Activated naive CD4-positive, alpha-beta T cell treated with anti-CD3 and anti-CD28 coated beads, Interleukin-2, amount 50 U/mL, for 72 hours (primary cell): ENCODE data around the gene EMC7. TPM values are rescaled to one million over a fixed set of nuclear protein-coding genes. Genes with fewer than 3 reads are reported as not detected.
"Not testable (repeated sequence)": the region's sequence is repeated elsewhere in the genome, so short reads cannot be mapped to it uniquely, and the experiment has no call there.

Experiments
- ATAC-seq, 2 donors: fragments of 150-1000 bp; cut with Tn5 transposase; 2 replicates each; pipeline ENCODE4 v1.10.0; 2021; ENCODE audit warnings: mild to moderate bottlenecking in 2 of 2, moderate library complexity in 2 of 2
- DNase-seq, 2 donors: peaks; one replicate each; pipeline ENCODE4 v3.0.0; 2021 to 2022; ENCODE audit warnings: low spot score in 2 of 2
- H3K27ac Mint-ChIP-seq, 2 donors: one replicate each; pipeline ENCODE4 v1.8.0; 2022; ENCODE audit warnings: mild to moderate bottlenecking in 2 of 2, mixed read lengths in 2 of 2
- H3K36me3 Mint-ChIP-seq, 2 donors: one replicate each; pipeline ENCODE4 v1.8.0; 2022; ENCODE audit warnings: mixed read lengths in 2 of 2
- H3K9me3 Mint-ChIP-seq, 2 donors: one replicate each; pipeline ENCODE4 v1.8.0; 2022; ENCODE audit warnings: mixed read lengths in 2 of 2
- total RNA-seq, 2 donors: library from RNA; stranded (reverse); gene quantifications; one replicate each; pipeline ENCODE4 v1.2.3, GENCODE V29; 2022

The EMC7 gene
- 10 to 100 TPM; 39.5 to 60.1 TPM for total RNA-seq

DNA sequence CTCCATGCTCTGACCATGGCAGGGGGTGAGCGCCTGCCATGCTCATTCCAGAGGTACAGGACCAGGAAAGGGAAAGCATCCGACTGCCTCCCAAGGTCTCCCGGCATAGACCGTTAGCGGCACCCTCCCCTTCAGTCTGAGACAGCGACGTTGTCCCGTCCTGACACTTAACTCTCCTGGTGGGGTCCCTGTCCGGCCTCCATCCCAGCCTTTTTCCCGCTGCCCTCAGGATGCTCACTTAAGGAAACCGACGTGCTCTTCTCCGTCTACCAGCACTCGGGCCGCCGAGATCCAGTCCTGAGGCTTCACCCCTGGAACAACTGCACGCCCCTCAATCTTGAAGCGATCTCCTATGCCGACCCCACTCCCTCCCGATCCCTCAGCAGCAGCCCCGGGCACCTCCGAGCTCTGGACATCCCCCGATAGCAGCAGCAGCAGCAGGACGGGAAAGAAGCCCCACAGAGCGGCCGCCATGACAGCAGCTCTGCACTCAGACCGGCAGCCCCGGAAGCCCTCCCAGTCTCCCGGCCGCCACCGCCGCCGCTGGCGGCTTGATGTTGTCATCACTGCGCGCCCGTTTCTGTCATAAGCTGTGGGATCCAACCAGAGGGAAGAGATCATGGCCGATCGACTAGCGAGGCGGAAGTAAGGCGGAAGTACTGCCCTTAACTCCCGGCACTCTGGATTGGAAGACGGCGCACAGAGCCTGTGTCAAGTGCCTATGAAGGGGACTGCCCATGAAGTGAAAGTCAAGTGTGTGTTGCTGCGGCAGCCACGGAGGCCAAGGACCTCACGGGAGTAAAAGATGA lies at the start of gene EMC7, which contains the start of gene PGBD4:
TSS of gene EMC7 (minus strand) at position 497 of the 809 bp plus-strand sequence. CDS start at position 474, 23 bp downstream.
TSS of gene PGBD4 (plus strand) at position 718 of the 809 bp plus-strand sequence. CDS start 449 bp downstream, outside the sequence.
- H3K27ac Mint-ChIP-seq, result peak within 1 kb of the TSS; percentile 96 to 100

DNA sequence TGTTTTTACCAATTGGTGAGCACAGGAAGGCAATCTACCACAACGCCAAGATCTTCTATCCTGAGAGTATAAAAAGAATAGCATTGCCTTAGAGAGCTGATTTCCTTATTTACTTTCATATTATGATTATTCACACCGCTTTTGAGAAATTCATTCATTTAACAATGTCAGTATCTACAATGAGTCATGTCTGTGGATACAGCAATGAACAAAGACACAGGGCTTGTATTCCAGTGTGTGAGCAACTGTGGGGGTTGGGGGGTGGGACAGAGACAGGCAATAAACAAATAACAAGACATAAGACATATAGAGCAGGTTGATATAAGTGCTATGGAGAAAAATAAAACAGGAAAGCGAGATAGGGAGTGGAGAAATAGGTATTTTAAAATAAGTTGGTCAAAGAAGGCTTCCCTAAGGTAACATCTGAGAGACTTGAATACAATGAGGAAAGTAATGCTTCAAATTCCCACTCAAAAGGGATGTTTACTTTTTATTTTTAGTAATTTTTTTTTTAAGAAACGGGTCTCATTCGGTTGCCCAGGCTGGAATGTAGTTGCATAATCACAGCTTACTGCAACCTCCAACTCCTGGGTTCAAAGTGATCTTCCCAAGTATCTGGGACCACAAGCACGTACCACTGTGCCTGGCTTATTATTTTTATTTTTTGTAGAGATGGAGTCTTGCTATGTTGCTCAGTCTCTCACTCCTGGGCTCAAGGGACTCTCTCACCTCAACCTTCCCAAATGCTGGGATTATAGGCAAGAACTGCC lies 45.9 kb upstream of the EMC7 start:
- Mint-ChIP-seq H3K27ac (peak overlapping the region in 1 of 2 donors; percentile 41), H3K36me3 (peaks cover 0 to 6% of the 10 kb centered on the region in 2 donors)

More for the DNA sequence above, at the start of gene EMC7, which contains the start of gene PGBD4:
- ATAC-seq (peak; percentile 99 to 100), DNase-seq (peak; percentile 98 to 99)
- peaks cover 27 to 44% of the 10 kb centered on the region in 2 donors for H3K36me3 Mint-ChIP-seq
- peaks cover 8 to 13% of the 10 kb centered on the region in 2 donors for H3K9me3 Mint-ChIP-seq

DNA sequence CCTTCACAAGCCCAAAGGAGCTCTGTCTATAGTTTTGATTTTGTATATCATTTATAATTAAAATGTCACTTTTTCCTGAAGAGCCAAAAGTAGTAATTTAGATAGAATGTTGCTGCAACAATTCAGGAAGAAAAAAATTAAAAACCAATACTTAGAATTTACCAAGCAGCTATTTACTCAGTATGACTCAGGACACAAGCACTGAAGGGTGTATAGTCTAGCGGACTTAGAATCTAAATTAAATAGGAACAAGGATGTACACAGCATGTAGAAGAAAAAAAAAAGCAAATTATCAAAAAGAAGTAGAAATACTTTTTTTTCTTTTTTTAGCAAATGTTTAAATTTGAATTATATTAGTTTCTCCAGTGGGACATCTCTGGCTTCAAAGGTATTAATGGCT lies 31.8 kb upstream of the EMC7 start:
- Mint-ChIP-seq H3K9me3 (peaks cover 0 to 3% of the 10 kb centered on the region in 2 donors), H3K27ac (no peak overlapping the region)
- no peak for ATAC-seq

More for the DNA sequence above, 45.9 kb upstream of the EMC7 start:
- DNase-seq, result no peak
- H3K9me3 Mint-ChIP-seq, result no peaks in the 10 kb centered on the region
- ATAC-seq, result peak in 1 of 2 donors; percentile 51

DNA sequence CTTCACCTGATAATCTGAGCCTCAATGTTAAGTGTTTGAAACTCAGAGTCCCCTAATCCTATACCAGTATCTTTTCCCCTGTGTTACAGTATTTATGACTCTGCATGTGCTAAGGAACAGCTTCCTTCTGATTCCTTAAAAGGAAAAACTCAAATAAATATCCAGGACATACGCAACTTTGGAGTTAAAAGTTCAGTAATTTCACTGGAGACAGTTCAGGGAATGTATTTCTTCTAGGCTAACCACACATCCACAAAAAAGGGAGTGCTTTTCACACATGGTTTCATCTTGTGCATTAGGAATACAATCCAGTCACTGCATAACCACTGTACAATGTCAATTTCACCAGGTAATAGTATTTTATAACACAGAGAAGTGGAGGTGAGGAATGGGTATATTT lies 31.2 kb upstream of the EMC7 start:
- H3K9me3 Mint-ChIP-seq, result peaks cover 0 to 3% of the 10 kb centered on the region in 2 donors
- H3K36me3 Mint-ChIP-seq, result no peaks in the 10 kb centered on the region
- H3K27ac Mint-ChIP-seq, result no peak overlapping the region
- DNase-seq (no peak), ATAC-seq (no peak)

More for the DNA sequence above, 31.8 kb upstream of the EMC7 start:
- no peak for DNase-seq
- no peaks in the 10 kb centered on the region for H3K36me3 Mint-ChIP-seq

- H3K27ac Mint-ChIP-seq, result no peak overlapping the region
- H3K9me3 Mint-ChIP-seq, result peaks cover 0 to 3% of the 10 kb centered on the region in 2 donors
- H3K36me3 Mint-ChIP-seq, result no peaks in the 10 kb centered on the region
- DNase-seq (no peak), ATAC-seq (no peak)
Measured at GRCh38 chr15:34128898-34129297, 27.2 kb upstream of the EMC7 start.

DNA sequence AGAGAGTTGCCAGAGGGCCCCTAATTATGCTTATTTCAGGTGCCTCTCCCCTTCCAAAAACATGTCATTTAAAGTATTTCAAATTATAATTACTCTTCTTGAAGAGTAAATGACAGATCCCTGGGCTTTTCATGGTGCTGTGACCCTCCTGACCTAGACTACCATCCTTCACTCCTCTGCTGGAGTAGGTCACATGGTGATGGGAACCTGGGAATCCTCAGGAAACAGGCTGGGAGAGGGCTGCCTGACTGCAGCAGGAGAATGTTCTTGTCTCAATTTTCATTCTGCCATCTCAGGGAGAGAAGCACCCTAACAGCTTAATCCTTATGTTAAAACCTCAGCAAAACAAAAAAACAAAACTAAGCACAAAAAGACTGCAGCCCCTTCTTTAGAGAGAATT lies 24.9 kb upstream of the EMC7 start:
- no peaks in the 10 kb centered on the region for H3K36me3 Mint-ChIP-seq
- no peak for ATAC-seq
- H3K27ac Mint-ChIP-seq, result no peak overlapping the region

GRCh38 chr15:34125945-34126344 lies 24.3 kb upstream of the EMC7 start:
- DNase-seq (no peak), ATAC-seq (no peak)
- H3K9me3 Mint-ChIP-seq, result peaks cover 0 to 3% of the 10 kb centered on the region in 2 donors
- no peak overlapping the region for H3K27ac Mint-ChIP-seq
- no peaks in the 10 kb centered on the region for H3K36me3 Mint-ChIP-seq

More for the DNA sequence above, 24.9 kb upstream of the EMC7 start:
- peaks cover 0 to 3% of the 10 kb centered on the region in 2 donors for H3K9me3 Mint-ChIP-seq
- DNase-seq, result no peak

DNA sequence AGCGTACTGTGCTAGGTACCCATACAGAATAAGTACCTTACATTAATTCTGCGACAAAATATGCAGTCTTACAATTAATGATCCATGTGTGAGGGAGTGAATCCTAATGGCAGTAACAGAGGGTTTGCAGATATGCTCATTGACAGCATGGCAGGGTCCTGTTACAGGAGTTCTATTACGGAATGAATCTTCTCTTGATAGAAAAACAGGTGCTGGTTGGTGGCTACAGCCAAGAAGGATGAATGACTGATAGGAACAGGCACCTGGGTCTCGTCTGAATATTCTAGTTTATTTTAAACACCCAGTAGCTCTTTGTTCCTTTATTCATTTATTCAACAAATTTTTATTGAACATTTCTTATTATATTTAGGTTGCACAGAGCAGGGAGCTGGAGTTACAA lies 23.0 kb upstream of the EMC7 start:
- Mint-ChIP-seq H3K36me3 (no peaks in the 10 kb centered on the region), H3K9me3 (peaks cover 0 to 3% of the 10 kb centered on the region in 2 donors), H3K27ac (no peak overlapping the region)
- ATAC-seq, result no peak
- DNase-seq, result no peak

DNA sequence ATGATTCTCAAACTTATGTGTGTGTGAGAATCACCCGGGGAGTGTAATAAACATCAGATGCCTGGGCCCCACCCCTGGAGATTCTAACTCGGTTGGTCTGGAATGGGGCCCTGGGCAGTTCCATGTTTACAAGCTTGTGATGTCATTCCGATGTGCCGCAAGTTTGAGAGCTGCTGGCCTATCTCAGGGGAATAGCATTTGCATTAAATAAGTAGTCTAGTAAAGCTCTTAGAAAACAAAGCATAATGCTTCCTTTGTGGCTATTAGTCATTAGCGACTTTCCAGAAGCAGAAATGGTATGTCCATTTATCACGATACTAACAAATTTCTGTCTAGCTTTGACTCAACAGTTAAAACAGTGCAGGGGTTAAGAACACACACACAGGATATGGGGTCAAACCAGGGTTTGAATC lies 21.1 kb upstream of the EMC7 start:
- Mint-ChIP-seq H3K9me3 (no peaks in the 10 kb centered on the region), H3K27ac (no peak overlapping the region), H3K36me3 (no peaks in the 10 kb centered on the region)
- DNase-seq (no peak), ATAC-seq (no peak)

DNA sequence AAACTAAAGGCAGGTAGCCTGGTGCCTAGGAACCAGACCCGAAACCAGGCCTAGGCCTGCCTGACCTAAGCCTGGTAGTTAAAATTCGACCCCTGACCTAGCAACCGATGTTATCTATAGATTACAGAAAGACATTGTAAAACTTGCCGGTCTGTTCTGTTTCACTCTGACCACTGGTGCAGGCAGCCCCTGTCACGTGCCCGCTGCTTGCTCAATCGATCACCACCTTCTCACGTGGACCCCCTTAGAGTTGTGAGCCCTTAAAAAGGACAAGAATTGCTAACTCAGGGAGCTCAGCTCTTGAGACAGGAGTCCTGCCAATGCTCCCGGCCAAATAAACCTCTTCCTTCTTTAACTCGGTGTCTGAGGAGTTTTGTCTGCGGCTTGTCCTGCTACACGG lies 20.1 kb upstream of the EMC7 start:
- H3K36me3 Mint-ChIP-seq, H3K27ac Mint-ChIP-seq, DNase-seq, ATAC-seq, H3K9me3 Mint-ChIP-seq: not testable (repeated sequence)

DNA sequence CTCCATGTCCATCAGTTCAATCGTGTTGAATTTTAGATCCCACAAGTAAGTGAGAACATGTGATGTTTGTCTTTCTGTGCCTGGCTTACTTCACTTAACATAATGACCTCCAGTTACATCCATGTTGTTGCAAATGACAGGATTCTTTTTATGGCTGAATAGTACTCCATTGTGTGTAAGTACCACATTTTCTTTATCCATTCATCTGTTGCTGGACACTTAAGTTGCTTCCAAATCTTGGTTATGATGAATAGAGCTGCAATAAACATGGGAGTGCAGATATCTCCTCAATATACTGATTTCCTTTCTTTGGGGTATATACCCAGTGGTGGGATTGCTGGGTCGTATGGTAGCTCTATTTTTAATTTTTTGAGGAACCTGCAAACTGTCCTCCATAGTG lies 18.8 kb upstream of the EMC7 start:
- DNase-seq, H3K27ac Mint-ChIP-seq, ATAC-seq, H3K9me3 Mint-ChIP-seq, H3K36me3 Mint-ChIP-seq: not testable (repeated sequence)

DNA sequence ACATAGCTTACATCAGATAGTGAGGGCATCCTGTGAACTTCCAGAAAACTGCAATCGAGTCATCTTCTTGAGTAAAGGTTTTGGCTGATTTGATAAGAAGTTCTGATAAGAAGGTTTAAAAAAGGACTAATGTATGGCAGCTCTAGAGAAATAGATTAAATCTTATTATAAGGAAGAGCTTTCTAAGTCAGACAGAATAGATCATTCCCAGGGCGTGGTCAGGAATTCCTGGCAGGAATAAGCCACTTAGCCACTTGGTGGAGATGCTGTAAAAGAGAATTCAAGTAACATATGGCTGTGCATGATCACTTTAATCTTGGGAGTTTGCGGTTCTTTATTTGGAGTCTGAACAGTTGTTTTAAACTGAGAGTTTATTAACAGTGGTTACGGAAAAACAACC lies 17.6 kb upstream of the EMC7 start:
- no peak for ATAC-seq
- Mint-ChIP-seq H3K9me3 (no peaks in the 10 kb centered on the region), H3K27ac (no peak overlapping the region), H3K36me3 (no peaks in the 10 kb centered on the region)
- no peak for DNase-seq

- no peaks in the 10 kb centered on the region for H3K9me3 Mint-ChIP-seq
- ATAC-seq, result no peak
- H3K36me3 Mint-ChIP-seq, result no peaks in the 10 kb centered on the region
- DNase-seq, result no peak
- no peak overlapping the region for H3K27ac Mint-ChIP-seq
Measured at GRCh38 chr15:34116620-34117019, 15.0 kb upstream of the EMC7 start.

DNA sequence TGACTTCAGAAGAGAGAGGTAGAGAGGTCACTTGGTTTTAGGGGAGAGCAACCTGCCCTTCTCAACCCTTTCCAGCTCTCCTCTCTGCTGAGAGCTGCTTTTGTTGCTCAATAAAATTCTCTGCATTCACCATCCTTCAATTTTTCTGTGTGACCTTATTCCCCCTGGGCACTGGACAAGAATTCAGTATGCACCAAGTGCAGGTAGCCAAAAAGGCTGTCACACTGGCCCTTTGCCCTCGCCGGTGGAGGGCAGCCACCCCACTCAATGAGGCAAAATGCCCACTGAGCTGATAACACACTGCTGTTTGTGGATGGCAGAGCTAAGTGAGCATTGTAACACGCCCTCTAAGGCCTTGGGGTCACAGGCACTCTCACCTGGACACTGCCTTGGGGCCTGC lies 13.1 kb upstream of the EMC7 start:
- no peaks in the 10 kb centered on the region for H3K9me3 Mint-ChIP-seq
- ATAC-seq (no peak), DNase-seq (no peak)
- no peaks in the 10 kb centered on the region for H3K36me3 Mint-ChIP-seq
- H3K27ac Mint-ChIP-seq, result no peak overlapping the region

GRCh38 chr15:34114215-34114614 lies 12.6 kb upstream of the EMC7 start:
- Mint-ChIP-seq H3K36me3 (no peaks in the 10 kb centered on the region), H3K27ac (no peak overlapping the region), H3K9me3 (no peaks in the 10 kb centered on the region)
- DNase-seq, result no peak
- ATAC-seq, result no peak

GRCh38 chr15:34111488-34111887 lies 9.8 kb upstream of the EMC7 start:
- ATAC-seq (no peak), DNase-seq (no peak)
- Mint-ChIP-seq H3K9me3 (peaks cover 0 to under 1% of the 10 kb centered on the region in 2 donors), H3K36me3 (peaks cover 0 to 1% of the 10 kb centered on the region in 2 donors), H3K27ac (no peak overlapping the region)
